ENCODE results near the gene DCTD.

DCTD gene

DNA sequence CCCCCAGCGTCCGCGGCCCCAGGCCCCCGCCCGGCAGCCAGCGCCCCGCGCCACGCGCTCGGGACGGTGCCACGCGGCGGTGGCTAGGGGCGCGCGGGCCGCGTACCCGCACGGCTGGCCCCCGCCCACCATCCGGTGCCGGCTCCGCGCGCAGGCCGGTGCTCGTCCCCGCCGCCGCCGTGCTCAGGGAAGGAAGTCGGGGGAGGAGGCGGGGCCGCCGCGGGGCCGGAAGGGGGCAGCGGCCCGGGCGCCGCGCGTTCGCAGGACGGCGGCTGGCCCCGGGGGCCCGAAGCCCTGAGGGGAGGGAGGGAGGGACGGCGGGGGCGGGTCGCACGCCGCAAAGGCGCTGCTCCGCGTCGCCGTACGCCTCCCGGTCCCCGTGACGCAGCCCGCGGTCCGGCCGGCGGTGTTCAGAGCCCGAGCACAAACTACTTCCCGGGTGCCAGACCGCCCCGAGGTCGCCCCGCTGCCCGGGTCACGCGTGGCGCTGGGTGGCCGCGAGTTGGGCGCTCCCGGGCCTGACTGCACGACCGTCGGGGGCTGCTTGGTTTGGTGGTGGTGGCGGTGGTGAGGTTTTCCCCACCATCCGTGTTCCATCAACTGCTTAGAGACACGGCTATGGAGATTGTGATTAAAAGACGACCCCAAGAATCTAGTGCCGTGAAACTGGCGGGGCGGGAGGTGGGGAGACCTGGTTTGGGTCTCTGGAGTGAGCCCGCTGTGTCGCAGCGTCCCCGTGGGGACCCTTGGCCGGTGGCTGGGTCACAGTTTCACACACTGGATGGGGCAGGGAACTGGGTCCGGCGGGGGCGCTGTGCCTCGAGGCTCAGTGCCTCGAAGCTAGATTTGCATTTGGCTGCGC, at the start of gene DCTD:
DCTD (minus strand) TSS at position 205 of the 862 bp plus-strand sequence. CDS start 1,818 bp downstream, outside the sequence.
- DNase-seq (ENCODE audit: low read depth, low spot score), result peak; percentile 59

GRCh38 chr4:182960746-182961145, 43.6 kb upstream of the DCTD start:
- DNase-seq (ENCODE audit: low read depth, low spot score), result no peak

DNA sequence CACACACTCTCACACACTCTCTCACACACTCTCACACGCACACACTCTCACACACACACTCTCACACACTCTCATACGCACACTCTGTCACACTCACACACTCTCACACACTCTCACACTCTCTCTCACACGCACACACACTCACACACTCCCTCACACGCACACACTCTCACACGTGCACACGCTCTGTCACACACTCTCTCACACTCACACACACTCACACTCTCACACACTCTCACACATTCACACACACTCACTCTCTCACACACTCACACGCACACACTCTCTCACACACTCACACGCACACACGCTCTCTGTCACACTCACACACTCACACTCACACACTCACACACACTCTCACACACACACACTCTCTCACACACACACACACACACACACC, 43.0 kb upstream of the DCTD start:
- no peak for DNase-seq (ENCODE audit: low read depth, low spot score)

GRCh38 chr4:182955411-182955810, 38.2 kb upstream of the DCTD start:
- no peak for DNase-seq (ENCODE audit: low read depth, low spot score)

DNA sequence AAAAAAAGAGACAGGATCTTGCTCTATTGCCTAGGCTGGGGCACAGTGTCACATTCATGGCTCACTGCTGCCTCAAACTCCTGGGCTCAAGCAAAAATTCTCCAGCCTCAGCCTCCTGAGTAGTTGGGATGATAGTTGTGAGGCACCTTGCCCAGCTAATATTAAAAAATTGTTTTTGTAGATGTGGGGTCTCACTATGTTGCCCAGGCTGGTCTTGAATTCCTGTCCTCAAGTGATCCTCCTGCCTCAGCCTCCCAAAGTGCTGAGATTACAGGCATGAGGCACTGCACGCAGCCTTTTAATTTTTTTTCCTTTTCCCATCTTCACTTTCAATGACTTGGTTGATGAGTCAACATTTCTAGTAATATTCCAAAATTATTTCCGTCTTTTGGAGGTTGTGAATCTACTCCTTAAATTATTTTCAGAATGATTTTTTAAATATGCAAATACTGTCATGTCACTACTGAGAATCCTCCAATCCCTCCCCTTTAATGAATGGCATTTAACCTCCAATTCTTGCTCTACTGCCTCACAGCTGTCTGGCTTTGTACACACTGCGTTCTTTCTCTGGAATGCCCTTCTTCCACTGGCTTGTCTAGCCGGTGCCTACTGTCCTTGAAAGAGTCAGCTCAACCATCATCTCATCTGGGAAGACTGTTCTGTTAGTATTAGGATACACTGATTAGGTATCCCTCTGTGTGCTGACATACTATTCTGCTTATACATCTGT, 27.5 kb upstream of the DCTD start:
- DNase-seq (ENCODE audit: low read depth, low spot score), result no peak

GRCh38 chr4:182939680-182940079, 22.5 kb upstream of the DCTD start:
- DNase-seq (ENCODE audit: low read depth, low spot score), result no peak

DNA sequence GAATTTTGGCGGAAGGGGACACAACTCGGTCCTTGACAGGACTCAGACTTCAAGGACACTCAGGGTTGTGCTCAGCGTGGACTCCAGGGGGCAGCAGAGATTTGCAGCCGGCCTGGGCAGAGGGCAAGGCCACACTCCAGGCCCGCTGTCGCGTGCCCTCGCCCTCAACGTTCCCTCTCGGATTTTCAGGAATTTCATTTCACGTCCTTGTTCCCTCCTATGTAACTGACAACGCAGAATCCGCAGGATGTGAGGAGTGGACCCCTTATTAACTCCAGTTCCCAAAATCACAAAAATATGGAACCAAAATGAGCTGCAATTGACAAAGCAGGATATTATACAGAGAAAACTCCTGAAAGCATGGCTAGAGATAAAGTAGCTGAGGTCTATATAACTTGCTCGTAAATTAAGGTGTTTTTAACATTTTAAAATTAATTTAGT, 21.0 kb upstream of the DCTD start:
- peak; percentile 32 for DNase-seq (ENCODE audit: low read depth, low spot score)

- DNase-seq (ENCODE audit: low read depth, low spot score), result no peak
These were observed 20.4 kb upstream of the DCTD start for GRCh38 chr4:182937268-182938204.

DNA sequence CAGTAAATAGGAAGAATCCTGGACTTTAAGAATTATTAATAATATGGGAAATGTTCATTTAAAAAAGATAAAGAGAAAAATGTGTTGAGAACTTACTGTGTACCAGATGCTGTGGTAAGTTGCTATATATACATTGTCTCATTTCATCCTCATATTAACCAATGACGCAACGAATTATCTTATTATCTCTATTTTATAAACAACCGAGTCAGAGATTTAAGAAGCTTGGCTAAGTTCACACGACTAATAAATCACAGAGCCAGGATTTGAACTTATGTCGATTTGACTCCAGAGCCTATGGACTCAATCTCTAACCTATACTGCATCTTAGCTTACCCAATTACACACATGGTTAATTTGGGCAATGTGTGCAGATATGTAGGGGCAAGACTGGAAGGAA, 15.5 kb upstream of the DCTD start:
- DNase-seq (ENCODE audit: low read depth, low spot score), result no peak

- DNase-seq (ENCODE audit: low read depth, low spot score), result no peak
These were observed 14.6 kb upstream of the DCTD start for GRCh38 chr4:182931691-182932345.

- no peak for DNase-seq (ENCODE audit: low read depth, low spot score)
These were observed 13.7 kb upstream of the DCTD start for GRCh38 chr4:182930889-182931288.

DNA sequence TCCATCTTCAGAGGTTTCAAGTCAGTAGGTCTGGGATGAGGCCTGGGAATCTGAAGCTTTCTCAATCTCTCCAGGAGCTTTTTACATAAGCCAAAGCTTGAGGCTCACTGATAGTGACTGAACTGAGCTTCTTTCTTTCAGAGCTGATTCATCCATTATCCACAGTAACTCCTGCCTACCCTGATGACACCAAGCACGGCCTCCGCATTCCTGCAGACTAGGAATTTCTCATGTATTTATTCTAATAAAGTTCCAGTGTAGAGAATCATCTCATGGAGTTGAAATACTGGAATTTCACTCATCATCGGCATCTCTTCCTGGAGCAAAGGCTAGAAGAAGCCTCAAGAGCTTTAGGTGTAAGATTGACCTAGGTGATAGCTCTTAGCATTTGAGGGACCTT, 12.1 kb upstream of the DCTD start:
- DNase-seq (ENCODE audit: low read depth, low spot score), result no peak

GRCh38 chr4:182928061-182928460, 10.9 kb upstream of the DCTD start:
- DNase-seq (ENCODE audit: low read depth, low spot score), result no peak

GRCh38 chr4:182927505-182927904, 10.3 kb upstream of the DCTD start:
- no peak for DNase-seq (ENCODE audit: low read depth, low spot score)

DNA sequence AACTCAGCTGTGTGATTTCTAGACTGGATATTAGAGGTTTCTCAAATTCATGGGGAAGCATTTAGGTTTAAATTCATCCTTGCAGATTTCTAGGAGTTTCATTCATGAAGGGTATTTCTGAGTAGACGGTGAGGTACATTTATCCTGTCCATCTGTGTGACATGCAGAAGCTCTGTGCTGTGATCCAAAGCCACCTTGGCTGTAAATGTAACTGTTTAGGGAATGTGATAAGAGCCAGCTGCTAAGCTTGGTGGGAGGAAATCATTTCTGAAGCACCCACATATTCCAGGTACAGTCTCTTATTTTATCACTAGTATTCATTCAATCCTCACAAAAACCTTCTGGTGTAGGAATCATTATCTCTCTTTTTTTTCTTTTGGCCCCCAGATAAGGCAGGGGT, 8.7 kb upstream of the DCTD start:
- no peak for DNase-seq (ENCODE audit: low read depth, low spot score)

DNA sequence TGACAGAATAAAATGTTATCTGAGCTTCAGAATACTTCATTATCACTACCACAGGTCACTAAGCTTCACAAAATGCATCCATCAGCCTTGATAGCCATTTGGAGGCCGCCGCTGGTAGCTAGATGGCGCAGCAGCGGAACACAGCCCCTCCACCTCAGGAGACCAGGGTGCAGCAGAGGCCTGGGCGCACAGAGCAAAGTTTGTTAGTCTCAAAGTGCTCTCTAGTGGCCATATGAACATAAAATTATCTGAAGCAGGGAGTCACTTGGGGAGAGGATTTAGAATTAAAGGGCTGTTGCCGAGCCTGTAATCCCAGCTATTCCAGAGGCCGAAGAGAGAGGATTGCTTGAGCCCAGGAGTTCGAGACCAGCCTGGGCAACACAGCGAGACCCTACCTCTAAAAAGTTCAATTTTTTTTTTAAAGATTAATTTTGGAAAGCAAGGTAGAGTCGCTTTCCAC, 8.1 kb upstream of the DCTD start:
- no peak for DNase-seq (ENCODE audit: low read depth, low spot score)

GRCh38 chr4:182924497-182924896, 7.3 kb upstream of the DCTD start:
- DNase-seq (ENCODE audit: low read depth, low spot score), result no peak

DNA sequence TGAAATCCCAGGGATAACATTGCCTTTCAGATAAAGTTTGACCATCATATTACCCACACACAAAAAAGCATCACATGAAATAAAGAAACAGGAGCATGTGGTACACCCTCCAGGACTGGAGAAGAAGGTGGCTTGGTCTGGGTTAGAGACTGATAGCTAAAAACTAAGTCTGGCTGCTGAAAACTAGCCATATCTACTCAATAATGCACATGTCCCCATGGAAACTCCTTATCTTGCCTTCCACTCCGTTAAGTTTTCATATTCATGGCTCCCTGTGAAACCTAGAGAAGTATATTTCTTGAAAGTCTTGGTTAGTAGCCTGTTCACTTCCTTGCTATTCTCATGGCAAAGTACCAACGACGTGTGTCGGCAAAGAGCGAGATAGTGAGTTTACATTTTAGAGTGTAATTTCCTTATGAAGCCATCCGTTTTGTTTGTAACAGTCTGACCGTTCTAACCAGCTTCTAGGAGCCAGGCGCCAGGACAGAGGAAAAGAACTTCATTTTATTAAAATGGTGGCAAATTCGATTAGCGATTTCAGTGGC, 6.7 kb upstream of the DCTD start:
- no peak for DNase-seq (ENCODE audit: low read depth, low spot score)

DNA sequence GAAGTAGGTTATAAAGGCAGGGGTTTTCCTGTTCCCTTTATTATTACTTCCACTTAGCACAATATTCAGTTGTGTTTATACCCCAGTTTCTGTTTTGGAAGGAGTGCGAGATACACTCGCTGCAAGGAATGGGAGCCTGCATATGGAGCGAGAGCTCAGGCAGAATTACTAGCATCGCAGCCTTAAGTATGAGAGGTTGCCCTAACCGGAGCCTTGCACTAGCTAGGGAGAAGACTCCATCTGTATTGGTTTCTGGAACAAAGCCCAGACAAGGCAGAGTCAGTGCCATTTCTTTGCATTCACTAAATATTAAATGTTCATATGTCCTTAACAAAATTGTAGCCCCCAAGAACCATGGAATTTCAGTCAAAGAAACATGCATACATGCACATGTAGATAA, 6.2 kb upstream of the DCTD start:
- no peak for DNase-seq (ENCODE audit: low read depth, low spot score)

GRCh38 chr4:182922501-182923284, 5.5 kb upstream of the DCTD start:
- DNase-seq (ENCODE audit: low read depth, low spot score), result no peak

Measured in activated CD4-positive, CD25-positive, alpha-beta regulatory T cell treated with anti-CD3 and anti-CD28 coated beads, Interleukin-2, amount 50 U/mL, for 16 hours (primary cell).